Gastrocnemius medialis (tissue), 4 donors: ENCODE results near the gene CITED1.

ENCODE experiments used
- POLR2A ChIP-seq, 2 donors: fragments of 450-650 bp; IDR thresholded peaks; one replicate each; pipeline ENCODE4 v1.6.1; 2017; ENCODE audit warnings: antibody characterized with exemption in 2 of 2, mild to moderate bottlenecking in 2 of 2, moderate library complexity in 2 of 2
- TF ChIP-seq, protein P1 (sequence below), 5 experiments: fragments of 450-650 bp in 3 of 5; fragments of 200-600 bp in 2 of 5; sonication (generic) in 2 of 5; IDR thresholded peaks in 4 of 5; conservative IDR thresholded peaks in 1 of 5; 1 replicate in 4 of 5; 2 replicates in 1 of 5; pipeline ENCODE4 v1.5.1; 2016 to 2019; ENCODE audit warnings: antibody characterized with exemption in 5 of 5, mild to moderate bottlenecking in 3 of 5, moderate library complexity in 3 of 5

DNA sequence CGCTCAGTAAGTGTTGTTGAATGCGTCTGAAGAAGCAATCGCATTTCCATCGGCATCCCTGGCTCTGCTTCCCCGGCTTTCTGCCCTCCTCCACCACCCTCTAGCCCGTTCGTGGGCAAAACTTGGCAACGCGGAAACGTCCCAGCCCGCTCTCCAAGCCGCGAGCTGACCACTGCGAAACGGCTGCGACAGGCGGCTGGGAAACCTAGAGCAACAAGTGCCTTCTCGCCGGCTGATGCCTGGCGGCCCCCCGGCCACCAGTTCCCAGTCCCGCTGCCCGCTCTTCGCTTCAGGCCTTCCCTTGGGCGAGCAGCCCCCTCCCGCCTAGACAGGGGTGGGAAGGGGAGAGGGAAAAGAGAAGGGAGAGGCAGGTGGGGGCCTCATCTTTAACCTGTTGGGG lies 837 bp downstream of the CITED1 start:
- TF ChIP-seq, protein P1, sequence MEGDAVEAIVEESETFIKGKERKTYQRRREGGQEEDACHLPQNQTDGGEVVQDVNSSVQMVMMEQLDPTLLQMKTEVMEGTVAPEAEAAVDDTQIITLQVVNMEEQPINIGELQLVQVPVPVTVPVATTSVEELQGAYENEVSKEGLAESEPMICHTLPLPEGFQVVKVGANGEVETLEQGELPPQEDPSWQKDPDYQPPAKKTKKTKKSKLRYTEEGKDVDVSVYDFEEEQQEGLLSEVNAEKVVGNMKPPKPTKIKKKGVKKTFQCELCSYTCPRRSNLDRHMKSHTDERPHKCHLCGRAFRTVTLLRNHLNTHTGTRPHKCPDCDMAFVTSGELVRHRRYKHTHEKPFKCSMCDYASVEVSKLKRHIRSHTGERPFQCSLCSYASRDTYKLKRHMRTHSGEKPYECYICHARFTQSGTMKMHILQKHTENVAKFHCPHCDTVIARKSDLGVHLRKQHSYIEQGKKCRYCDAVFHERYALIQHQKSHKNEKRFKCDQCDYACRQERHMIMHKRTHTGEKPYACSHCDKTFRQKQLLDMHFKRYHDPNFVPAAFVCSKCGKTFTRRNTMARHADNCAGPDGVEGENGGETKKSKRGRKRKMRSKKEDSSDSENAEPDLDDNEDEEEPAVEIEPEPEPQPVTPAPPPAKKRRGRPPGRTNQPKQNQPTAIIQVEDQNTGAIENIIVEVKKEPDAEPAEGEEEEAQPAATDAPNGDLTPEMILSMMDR (IDR thresholded peaks at IDR 0.05 in 4 of 5, conservative IDR thresholded peaks at IDR 0.05 in 1 of 5): no peak
- TF ChIP-seq POLR2A (IDR thresholded peaks at IDR 0.05): no peak
